Dedifferentiated amniotic fluid mesenchymal stem cell (primary cell): ENCODE measurements around the gene NKD1.

ENCODE experiments used
- DNase-seq: peaks from one replicate; pipeline ENCODE4 v3.0.0-alpha.2; 2016; ENCODE audit errors: extremely low spot score

Gene NKD1

DNA sequence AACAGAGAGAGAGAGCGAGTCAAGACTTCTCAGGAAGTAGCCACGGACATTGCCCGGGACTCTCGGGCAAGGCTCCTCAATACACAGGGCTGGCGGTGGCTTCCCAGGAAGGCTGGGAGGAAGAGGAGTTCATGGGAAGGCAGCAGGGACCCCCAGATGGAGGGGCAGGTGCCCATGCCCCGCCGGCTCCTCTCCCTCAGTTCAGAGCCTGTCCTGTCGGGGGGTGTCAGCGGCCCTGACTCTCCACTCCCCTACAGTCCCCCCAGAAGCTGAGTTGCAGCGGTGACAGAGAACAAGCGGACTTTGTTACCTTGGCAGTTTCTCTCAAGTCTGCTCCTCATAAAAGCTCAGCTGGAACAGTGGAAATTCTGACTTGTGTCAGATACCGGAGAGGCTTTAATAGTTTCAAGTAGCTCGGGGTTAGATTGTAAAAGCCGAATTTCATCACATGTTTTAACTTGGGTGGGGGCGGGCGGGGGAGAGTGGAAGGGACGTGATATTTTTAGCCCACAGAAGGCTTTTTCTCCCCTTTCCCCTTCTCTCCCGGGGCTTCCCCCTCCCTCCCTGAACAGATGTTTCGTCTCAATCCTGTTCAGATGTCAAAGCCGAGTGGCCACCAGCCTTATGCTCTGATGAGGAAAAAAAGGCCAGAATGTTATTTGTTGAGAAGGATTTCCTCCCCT lies 65.2 kb downstream of the NKD1 start:
- no peak for DNase-seq

DNA sequence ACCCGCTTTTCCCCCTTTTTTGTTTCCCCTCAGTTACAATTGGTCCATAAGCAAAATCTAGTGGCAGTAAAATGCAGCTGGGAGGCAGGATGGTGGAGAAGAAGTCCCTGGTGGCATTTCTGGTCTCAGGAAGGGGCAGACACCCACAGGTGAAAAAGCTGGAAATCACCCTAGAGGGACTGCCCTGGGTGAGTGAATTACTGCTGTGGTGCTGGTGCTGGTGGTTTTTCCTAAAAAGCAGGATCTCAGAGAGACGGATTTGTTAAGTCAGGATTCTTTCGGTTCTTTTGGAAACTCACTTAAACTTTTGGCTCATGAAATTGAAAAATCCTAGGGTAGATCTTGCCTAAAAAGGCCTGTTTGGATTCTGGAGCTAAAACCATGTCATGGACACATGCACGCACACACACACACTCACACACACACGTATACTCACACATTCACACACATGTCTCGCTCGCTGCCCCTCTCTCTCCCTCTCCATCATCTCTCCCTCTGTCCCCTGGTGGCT lies 65.8 kb downstream of the NKD1 start:
- no peak for DNase-seq

DNA sequence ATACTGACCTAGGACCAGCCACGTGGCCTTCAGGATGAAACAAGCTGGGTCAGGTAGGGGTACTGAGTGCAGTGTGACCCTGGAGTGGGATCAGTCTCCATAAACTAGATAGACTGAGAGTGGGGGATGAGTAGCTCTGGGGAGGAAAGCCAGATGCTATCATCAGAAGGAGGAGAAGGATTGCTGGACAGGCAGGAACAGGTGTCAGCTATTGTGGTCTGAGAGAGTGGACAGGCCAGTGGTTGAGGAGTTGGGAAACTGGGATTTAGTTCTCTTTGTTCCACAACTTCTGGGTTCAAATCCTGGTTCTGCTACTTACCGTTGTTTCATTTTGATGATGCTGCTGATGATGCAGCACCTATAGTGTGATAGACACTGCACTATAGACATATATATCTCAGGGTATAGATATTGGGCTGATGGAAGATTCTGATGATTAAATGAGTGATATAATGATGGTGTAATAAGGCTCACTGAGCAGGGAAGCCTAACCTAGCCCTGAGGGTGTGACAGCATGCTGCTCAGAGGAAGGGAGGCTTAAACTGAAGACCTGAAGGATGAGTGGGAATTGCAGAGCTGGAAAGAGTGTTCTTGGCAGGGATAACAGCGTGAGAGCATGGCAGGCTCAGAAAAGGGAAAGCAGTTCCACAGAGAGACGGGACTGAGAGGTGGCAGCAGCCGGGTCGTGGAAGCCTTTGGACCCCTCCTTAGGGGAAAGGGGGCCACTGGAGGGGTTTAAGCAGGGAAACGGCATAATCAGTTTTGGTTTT lies 66.9 kb downstream of the NKD1 start:
- no peak for DNase-seq

- no peak for DNase-seq
Observed at GRCh38 chr16:50615891-50616290, 67.7 kb downstream of the NKD1 start.

- no peak for DNase-seq
Observed at GRCh38 chr16:50616386-50616785, 68.2 kb downstream of the NKD1 start.

DNA sequence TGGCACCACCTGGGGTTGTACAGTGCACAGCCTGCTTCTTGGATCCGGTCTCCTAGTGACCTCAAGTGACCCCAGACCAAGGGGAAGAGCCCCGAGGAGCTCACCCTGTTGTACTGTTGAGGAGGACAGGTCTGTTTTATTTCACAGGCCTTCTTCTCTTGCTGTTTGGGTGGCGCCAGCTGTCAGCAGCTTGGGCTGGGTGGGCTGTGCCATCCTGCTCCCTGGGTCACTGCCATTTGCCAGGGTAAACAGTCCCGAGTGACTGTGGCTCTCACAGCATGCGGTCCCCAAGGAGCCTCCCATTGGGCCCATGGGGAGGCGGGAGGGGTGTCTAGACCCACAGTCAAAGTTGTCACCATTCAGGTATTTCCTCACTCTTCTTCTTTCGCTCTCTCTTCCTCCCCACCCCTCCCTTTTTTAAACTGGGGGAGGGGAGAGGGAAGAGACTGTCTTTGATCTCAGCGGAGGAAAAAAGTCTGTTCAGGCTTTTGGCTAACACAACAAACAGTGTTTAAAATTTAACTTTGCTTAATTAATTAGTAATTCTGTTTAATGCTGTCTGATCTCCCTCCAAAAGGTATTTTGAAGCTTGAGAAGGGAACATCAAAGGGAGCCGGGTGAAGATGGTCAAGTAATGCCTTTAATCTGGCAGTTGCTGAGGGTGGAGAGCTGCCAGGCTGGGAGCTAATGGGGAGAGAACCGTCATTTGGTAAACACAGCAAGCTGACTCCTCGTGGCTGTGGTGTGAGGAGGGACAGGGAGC lies 68.9 kb downstream of the NKD1 start:
- no peak for DNase-seq

- DNase-seq, result no peak
Observed at GRCh38 chr16:50617646-50618184, 69.5 kb downstream of the NKD1 start.

DNA sequence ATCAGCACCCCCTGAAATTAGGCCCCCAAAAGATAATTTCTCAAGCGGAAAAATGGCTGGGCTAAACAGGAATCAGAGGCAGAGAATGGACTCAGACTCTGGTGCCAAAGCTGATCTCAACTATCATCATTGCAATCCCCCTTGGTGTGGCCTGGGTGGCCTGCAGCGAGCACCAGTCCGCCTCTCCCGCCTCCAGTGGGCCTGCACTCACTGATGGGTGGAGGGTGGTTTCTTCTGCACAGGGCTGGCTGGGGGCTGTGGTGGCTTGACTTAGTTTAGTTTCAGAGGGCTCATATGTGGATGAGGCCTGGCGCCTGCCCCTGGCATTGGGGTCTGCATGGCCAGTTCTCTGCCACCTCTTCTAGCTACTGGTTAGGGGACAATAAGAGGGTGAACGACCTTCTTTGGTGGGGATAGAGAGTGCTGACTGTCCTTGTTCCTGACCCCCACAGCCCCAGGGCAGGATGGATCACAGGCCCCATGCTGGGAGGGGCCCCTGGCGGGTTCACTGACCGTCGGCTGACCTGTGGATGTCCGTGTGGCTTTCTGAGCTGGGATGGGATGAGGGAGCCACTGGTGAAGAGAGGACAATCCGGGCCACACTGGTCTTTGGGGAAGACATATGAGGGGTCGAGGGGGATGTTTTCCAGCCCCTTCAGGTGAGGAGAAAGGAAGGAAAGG lies 70.2 kb downstream of the NKD1 start:
- DNase-seq, result no peak

- DNase-seq, result no peak
Observed at GRCh38 chr16:50619702-50620491, 71.7 kb downstream of the NKD1 start.

DNA sequence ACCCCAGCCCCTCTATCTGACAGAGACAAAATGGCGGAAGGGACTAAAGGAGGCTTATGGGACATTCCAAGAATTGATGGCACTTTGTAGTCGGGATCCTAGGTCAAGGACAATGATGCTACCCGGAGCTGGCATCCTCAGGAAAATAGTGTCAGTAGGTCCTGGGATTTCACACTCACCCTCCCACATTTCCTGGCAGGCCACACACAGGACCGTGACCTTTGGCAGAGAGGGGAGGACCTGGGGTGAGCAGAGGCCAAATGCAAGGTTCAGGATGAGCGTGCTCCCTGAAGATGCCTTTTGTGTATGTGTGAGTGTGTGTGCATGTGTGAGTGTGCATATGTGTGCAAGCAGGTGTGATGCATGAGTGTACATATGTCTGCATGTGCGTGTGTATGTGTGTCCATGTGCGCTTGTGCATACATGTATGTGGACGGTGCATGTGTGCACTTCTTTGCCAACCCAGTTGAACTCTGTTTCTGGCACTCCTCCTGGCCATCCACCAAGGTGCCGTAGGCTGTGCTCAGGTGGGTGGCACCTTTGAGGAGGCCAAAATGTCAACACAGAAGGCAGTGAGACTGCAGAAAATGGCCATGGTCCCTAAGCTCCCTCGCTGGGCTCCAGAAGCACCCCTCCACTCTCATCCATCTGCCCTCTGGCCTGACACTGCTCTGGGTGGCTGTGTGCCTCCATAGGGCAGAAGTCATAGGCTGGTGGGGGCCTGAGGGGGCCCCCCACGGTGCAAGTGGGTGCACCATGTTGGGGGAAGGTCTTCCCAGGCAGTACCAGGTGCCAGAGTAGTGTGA lies 72.7 kb downstream of the NKD1 start:
- DNase-seq, result no peak

- no peak for DNase-seq
Observed at GRCh38 chr16:50621452-50621792, 73.2 kb downstream of the NKD1 start.

GRCh38 chr16:50622029-50622428 lies 73.8 kb downstream of the NKD1 start:
- no peak for DNase-seq

DNA sequence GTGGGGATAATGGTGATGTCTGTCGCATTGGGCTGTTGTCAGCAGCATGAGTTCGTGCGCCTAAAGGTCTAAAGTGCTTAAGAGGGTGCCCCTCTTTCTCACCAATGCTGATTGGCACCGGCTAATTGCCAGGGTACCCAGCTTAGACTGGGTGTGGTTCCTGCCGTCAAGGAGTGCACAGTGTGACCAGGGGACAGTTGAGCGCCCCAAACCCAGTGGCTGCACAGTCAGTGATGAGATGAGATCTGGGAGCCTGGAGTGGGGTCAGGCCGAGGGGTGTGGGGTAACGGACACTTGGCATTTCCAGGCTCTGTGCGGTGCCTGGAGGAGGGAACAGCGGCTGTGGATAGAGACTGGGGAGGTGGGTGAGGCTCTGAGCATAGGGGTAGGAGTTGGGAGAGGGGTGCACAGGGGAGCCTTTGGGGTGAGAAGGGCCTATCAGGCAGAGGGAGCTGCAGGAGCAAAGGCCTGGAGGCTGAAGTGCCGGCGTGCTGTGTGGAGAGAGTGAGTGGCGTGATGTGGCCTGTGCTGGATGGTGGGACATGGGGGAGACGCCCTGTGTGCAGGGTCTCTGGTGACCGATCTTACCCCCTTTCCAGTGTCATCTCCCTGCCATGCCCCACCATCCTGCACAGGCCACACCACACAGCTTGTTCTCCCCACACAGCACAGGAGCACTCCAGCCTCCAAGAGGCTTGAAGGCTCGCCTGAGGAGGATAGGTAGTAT lies 74.6 kb downstream of the NKD1 start:
- DNase-seq, result no peak

GRCh38 chr16:50624449-50624970 lies 76.3 kb downstream of the NKD1 start:
- DNase-seq, result no peak

DNA sequence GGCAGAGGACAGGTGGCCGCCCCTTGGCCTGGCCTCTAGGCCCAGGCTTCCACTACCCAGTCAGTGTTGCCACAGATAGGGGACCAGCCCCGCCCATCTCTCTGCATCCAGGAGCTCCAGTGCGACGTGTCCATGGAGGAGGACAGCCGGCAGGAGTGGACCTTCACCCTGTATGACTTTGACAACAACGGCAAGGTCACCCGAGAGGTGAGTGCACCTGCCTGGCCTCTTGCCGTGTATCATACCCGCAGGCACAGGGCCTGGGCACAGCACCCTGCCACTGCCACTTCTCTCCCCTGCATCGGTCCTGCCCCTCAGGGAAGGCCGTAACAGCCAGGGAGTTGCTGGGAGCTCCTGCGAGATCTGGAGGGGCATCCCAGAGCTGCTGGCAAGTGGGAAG lies 77.2 kb downstream of the NKD1 start:
- DNase-seq, result no peak

- no peak for DNase-seq
Observed at GRCh38 chr16:50626868-50627267, 78.7 kb downstream of the NKD1 start.

- DNase-seq, result no peak
Observed at GRCh38 chr16:50627419-50627818, 79.2 kb downstream of the NKD1 start.

- DNase-seq, result no peak
Observed at GRCh38 chr16:50628156-50628802, 80.1 kb downstream of the NKD1 start.

- no peak for DNase-seq
Observed at GRCh38 chr16:50629334-50629733, 81.1 kb downstream of the NKD1 start.
